Stimulated activated naive CD8-positive, alpha-beta T cell treated with anti-CD3 and anti-CD28 coated beads, Interleukin-15, amount 100 ng/mL, for 72 hours (primary cell): ENCODE results near the gene CYP26A1.
A peak's percentile ranks its signal among the peaks of the same experiment; 100 is the strongest.

Experiments used
- ATAC-seq: fragments of 150-1000 bp; cut with Tn5 transposase; 2 replicates; pipeline ENCODE4 v1.10.0; 2021; ENCODE audit warnings: mild to moderate bottlenecking, moderate library complexity
- DNase-seq, 2 donors: peaks; one replicate each; pipeline ENCODE4 v3.0.0; 2021 to 2022
- H3K27ac Mint-ChIP-seq, 2 donors: one replicate each; pipeline ENCODE4 v1.8.0; 2022; ENCODE audit warnings: mild to moderate bottlenecking in 2 of 2, mixed read lengths in 2 of 2, moderate library complexity in 2 of 2
- H3K27me3 Mint-ChIP-seq: one replicate; pipeline ENCODE4 v1.8.0; 2022; ENCODE audit warnings: mixed read lengths
- H3K4me1 Mint-ChIP-seq: one replicate; pipeline ENCODE4 v1.8.0; 2022; ENCODE audit warnings: mild to moderate bottlenecking, mixed read lengths
- H3K4me3 Mint-ChIP-seq, 2 donors: one replicate each; pipeline ENCODE4 v1.8.0; 2022; ENCODE audit warnings: mild to moderate bottlenecking in 2 of 2, mixed read lengths in 2 of 2, moderate library complexity in 1 of 2
- H3K9me3 Mint-ChIP-seq, 2 donors: one replicate each; pipeline ENCODE4 v1.8.0; 2022; ENCODE audit warnings: mixed read lengths in 2 of 2

CYP26A1 gene

DNA sequence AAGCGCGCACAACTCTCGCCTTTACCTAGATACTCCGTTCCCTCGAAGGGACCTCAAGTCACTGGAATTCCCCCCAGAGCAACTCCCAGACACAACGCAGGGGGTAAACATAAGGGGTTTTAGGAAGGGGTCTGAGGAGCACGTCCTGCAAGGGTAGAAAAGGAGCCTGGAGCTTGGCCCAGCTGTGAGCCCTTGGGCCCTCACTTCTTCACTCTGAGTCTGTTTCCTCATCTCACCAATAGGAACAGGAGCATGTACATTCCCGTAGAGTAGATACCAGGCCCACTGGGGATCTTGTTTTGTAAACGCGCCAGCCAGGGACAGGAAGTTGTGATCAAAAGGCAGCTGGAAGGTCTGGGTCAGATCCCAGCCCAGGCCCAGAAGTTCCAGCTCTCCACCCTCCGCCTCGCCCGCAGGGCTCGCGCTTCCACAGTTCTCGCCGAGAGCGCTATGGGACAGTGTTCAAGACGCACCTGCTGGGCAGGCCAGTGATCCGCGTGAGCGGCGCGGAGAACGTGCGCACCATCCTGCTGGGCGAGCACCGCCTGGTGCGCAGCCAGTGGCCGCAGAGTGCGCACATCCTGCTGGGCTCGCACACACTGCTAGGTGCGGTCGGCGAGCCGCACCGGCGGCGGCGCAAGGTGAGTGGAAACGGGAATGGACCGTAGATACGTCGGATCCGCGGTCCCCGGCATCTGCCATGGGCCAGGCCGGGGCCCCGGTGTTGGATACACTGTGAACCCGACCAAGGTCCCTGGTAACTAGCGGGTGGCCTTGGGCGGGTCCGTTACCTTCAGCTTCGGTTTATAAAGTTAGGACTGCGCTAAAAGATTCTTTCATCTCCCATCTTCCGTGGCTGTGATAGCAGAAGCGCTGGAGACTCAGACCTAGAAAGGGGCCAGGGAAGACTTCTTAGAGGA, 11.8 kb upstream of the CYP26A1 start:
- H3K4me1 Mint-ChIP-seq = peaks cover 23% of the 10 kb centered on the region
- no peaks in the 10 kb centered on the region for H3K9me3 Mint-ChIP-seq
- H3K27me3 Mint-ChIP-seq = peaks cover 72% of the 10 kb centered on the region
- peak overlapping the region in 1 of 2 donors; percentile 71 for H3K27ac Mint-ChIP-seq
- peak; percentile 55 for ATAC-seq
- peak in 1 of 2 donors; percentile 37 for DNase-seq
- peak overlapping the region; percentile 81 to 87 for H3K4me3 Mint-ChIP-seq

- no peaks in the 10 kb centered on the region for H3K9me3 Mint-ChIP-seq
- H3K27ac Mint-ChIP-seq = peak overlapping the region in 1 of 2 donors; percentile 71
- H3K4me3 Mint-ChIP-seq = peak overlapping the region; percentile 81 to 87
- peaks cover 79% of the 10 kb centered on the region for H3K27me3 Mint-ChIP-seq
- ATAC-seq (peak; percentile 85), DNase-seq (peak; percentile 61 to 63)
- peaks cover 23% of the 10 kb centered on the region for H3K4me1 Mint-ChIP-seq
Observed at GRCh38 chr10:93062514-93063143, 11.1 kb upstream of the CYP26A1 start.

DNA sequence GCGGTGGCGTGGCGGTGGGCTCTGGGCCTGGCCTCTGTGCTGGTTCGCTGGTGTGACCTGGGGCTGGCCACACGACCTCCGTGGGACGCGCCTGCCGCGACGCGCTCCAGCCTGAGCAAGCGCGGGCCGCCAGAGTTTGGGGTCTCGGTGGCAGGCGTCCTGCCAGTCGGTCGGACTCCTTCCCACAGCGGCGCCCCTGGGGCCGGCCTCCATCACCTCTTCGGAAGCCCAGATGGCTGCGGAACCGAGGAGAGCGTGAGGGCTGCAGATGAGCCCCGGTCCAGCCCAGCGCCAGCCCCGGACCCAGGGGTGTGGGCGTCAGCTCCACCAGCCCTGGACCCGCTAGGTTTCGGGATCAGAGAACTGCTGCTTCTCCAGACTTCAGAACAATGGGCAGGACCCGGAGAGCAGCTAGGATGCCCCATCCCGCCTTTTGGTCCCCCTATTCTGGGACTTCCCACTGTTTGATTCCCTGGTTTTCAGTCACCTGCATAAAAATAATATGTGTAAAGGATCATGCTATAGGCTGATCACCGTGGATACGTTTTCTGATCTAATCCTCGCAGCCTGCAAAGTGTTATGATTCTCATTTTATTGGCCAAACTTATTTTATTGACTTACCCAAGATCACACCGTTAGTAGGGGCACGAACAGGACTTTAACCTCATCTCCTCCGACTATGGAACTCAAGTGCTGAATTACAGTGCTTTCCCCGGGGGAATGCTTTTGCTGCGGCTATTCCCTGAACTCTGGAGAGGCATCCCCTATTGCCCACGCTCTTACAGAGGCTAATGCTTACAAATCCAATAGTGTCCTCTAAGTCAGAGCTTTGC, 10.3 kb upstream of the CYP26A1 start:
- ATAC-seq = no peak
- Mint-ChIP-seq H3K4me1 (peaks cover 26% of the 10 kb centered on the region), H3K27ac (no peak overlapping the region), H3K4me3 (peak overlapping the region; percentile 38 to 40), H3K27me3 (peaks cover 87% of the 10 kb centered on the region), H3K9me3 (no peaks in the 10 kb centered on the region)
- no peak for DNase-seq

DNA sequence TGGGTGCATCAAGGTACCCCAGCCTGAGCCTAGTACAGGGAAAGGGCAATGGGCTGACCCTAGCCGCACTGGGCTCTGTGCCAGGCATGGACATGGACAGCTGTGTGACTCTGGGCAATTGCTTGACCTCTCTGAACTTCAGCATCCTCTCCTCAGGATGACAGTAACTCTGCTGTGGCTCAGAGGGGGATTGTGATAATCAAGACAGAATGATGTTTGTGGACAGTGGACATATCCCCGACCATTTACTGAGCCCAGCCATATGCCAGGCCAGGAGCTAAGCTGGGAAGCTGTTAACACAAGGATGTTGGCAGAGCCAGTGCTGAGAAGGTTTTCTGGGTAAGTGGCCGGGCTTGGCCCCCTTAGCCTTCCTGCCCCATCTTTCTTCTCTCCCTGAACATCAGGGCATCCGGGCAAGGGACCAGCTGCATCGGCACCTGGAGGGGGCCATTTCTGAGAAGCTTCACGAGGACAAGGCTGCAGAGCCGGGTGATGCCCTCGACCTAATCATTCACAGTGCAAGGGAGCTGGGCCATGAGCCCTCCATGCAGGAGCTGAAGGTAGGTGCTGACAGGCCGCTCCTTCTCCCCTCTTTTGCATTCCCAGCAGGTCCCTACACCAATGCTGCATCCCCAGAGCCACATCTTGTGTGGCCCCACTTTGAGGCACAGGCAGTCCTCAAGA, 9.6 kb upstream of the CYP26A1 start:
- peaks cover 94% of the 10 kb centered on the region for H3K27me3 Mint-ChIP-seq
- no peak overlapping the region for H3K4me3 Mint-ChIP-seq
- peaks cover 32% of the 10 kb centered on the region for H3K4me1 Mint-ChIP-seq
- DNase-seq (no peak), ATAC-seq (no peak)
- H3K27ac Mint-ChIP-seq = no peak overlapping the region
- no peaks in the 10 kb centered on the region for H3K9me3 Mint-ChIP-seq

- no peak overlapping the region for H3K27ac Mint-ChIP-seq
- DNase-seq (no peak), ATAC-seq (no peak)
Observed at GRCh38 chr10:93064874-93065660, 8.6 kb upstream of the CYP26A1 start.

DNA sequence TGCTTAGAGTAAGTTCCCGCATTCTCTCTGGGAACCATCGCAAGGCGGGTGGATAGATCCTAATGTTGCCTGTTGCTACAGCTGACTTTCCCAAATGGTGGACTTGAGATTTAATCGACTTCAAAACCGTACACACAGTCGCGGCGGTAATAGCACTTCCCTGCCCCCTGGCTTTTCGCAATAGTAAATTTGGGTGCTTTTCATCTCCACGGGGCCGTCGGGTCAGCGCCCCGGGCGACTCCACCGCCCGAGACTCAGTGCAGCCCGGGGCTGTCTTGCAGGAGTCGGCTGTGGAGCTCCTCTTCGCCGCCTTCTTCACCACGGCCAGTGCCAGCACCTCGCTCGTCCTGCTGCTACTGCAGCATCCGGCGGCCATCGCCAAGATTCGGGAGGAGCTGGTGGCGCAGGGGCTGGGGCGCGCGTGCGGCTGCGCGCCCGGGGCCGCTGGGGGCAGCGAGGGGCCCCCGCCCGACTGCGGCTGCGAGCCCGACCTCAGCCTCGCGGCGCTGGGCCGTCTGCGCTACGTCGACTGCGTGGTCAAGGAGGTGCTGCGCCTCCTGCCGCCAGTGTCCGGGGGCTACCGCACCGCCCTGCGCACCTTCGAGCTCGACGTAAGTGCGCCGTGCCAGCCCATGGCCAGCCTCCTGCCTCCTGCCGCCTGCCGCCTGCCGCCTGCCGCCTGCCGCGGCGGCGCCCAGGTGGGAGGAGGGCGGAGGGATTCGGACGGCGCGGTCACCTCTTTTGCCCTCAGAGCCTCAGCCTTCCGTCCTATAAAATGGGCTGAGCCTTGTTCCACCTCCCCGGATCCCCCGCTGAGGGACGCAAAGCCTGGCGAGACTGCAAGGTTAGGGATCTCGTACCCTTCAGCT, 7.8 kb upstream of the CYP26A1 start:
- H3K27me3 Mint-ChIP-seq = peaks cover 99% of the 10 kb centered on the region
- H3K9me3 Mint-ChIP-seq = no peaks in the 10 kb centered on the region
- no peak for ATAC-seq
- no peak overlapping the region for H3K27ac Mint-ChIP-seq
- peaks cover 32% of the 10 kb centered on the region for H3K4me1 Mint-ChIP-seq
- no peak overlapping the region for H3K4me3 Mint-ChIP-seq
- no peak for DNase-seq

More at GRCh38 chr10:93064874-93065660, 8.6 kb upstream of the CYP26A1 start:
- H3K27me3 Mint-ChIP-seq = peaks cover 99% of the 10 kb centered on the region
- H3K4me1 Mint-ChIP-seq = peaks cover 32% of the 10 kb centered on the region
- no peak overlapping the region for H3K4me3 Mint-ChIP-seq
- H3K9me3 Mint-ChIP-seq = no peaks in the 10 kb centered on the region

GRCh38 chr10:93066544-93066913, 7.2 kb upstream of the CYP26A1 start:
- H3K4me1 Mint-ChIP-seq = peaks cover 29% of the 10 kb centered on the region
- no peak for DNase-seq
- ATAC-seq = no peak
- no peak overlapping the region for H3K4me3 Mint-ChIP-seq
- H3K27me3 Mint-ChIP-seq = peaks cover 99% of the 10 kb centered on the region
- no peak overlapping the region for H3K27ac Mint-ChIP-seq
- H3K9me3 Mint-ChIP-seq = no peaks in the 10 kb centered on the region

DNA sequence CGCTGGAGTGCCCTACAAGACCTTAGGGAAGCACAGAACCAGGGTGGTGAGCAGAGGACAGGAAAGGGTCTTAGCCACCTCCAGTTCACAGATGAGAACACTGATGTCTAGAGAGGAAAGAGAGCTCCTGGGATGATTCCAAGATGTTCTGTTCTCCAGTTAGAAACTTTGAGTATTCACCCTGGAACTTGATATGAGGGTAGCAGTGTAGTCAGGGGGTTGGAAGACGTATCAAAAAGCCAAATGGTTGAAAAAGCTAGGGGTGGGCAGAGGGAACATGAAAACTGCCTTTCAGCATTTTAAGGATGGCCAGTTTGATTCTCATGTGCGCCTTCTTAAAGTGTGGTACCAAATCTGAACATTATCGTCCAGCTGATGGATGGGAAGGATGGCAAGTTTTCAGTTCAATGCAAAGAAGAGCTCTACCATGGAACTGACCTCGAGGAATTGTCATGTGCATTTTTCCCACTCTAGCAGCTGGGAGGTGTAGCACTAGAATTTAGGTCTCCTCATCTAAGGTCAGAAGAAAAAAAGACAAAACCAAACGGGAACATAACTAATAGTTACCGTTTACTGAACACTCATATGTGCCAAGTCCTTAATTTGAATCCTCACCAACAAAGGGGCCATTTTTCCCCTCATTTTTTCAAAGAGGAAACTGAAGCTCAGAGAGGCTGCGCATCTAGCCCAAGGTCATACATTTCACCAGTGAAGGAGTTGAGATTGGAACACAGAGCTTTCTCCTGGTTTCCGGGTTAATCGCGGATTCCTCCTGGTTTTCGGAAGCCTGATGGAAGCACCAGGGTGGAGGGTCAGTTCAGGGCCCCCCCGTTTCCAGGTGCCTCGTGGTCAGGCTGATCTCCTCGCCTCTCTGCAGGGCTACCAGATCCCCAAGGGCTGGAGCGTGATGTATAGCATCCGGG, 6.0 kb upstream of the CYP26A1 start:
- no peak for DNase-seq
- Mint-ChIP-seq H3K27ac (no peak overlapping the region), H3K4me3 (no peak overlapping the region)

DNA sequence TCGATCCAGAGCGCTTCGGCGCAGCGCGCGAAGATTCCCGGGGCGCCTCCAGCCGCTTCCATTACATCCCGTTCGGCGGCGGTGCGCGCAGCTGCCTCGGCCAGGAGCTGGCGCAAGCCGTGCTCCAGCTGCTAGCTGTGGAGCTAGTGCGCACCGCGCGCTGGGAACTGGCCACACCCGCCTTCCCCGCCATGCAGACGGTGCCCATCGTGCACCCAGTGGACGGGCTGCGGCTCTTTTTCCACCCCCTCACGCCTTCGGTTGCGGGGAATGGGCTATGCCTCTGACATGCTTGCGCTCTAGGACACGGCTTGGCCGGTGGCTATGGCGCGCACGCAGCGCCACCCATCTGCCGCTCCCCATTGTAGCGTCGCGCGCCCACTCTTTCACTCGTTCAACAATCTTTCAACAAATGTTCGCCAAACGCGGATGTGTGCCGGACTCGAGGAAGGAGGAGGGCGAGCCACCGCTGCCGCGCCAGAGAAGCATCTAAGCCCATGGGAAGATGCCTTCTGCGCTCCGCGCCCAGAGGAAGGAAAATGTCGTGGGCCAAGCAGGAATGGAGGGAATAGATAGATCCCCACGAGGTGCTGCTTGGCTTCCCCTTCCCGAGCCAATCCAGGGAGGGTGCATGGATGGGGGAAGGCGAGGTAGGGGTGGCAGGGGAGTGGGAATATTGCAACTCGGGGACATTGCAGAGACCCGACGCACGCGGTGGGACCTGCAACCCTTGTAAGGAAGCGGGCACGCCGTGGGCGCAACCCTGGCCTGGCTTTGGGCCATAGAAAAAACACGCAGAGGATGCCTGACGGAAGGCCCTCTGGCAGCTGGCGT, 5.1 kb upstream of the CYP26A1 start:
- H3K27ac Mint-ChIP-seq = no peak overlapping the region
- peak in 1 of 2 donors; percentile 27 for DNase-seq

More for the DNA sequence above, 6.0 kb upstream of the CYP26A1 start:
- peaks cover 29% of the 10 kb centered on the region for H3K4me1 Mint-ChIP-seq
- H3K9me3 Mint-ChIP-seq = no peaks in the 10 kb centered on the region
- no peak for ATAC-seq
- H3K27me3 Mint-ChIP-seq = peaks cover 99% of the 10 kb centered on the region

GRCh38 chr10:93069245-93069561, 4.5 kb upstream of the CYP26A1 start:
- ATAC-seq = no peak
- no peak for DNase-seq
- H3K4me1 Mint-ChIP-seq = peaks cover 36% of the 10 kb centered on the region
- no peak overlapping the region for H3K4me3 Mint-ChIP-seq
- no peak overlapping the region for H3K27ac Mint-ChIP-seq
- no peaks in the 10 kb centered on the region for H3K9me3 Mint-ChIP-seq
- H3K27me3 Mint-ChIP-seq = peaks cover 99% of the 10 kb centered on the region

More for the DNA sequence above, 5.1 kb upstream of the CYP26A1 start:
- no peak for ATAC-seq
- no peaks in the 10 kb centered on the region for H3K9me3 Mint-ChIP-seq
- peaks cover 99% of the 10 kb centered on the region for H3K27me3 Mint-ChIP-seq
- peaks cover 33% of the 10 kb centered on the region for H3K4me1 Mint-ChIP-seq
- peak overlapping the region in 1 of 2 donors; percentile 2 for H3K4me3 Mint-ChIP-seq

GRCh38 chr10:93070378-93071176, 3.1 kb upstream of the CYP26A1 start:
- Mint-ChIP-seq H3K4me1 (peaks cover 45% of the 10 kb centered on the region), H3K9me3 (no peaks in the 10 kb centered on the region), H3K4me3 (no peak overlapping the region), H3K27me3 (peaks cover 99% of the 10 kb centered on the region), H3K27ac (no peak overlapping the region)
- ATAC-seq (no peak), DNase-seq (no peak)

DNA sequence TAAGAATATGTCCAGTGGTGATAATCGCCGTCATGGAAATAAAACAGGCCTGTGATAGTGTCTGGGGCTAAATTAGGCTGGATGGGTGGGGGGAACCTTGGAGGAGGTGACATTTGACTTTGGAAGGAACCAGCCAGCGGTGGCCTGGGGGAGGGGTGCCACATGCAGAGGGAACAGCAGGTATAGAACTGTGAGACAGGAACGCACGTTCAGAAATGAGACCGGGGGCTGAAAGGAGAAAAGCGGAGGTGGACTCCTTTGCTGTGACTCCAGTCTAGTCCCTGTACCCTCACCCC, 2.6 kb upstream of the CYP26A1 start:
- Mint-ChIP-seq H3K27ac (no peak overlapping the region), H3K4me1 (peaks cover 48% of the 10 kb centered on the region), H3K4me3 (no peak overlapping the region), H3K27me3 (peaks cover 99% of the 10 kb centered on the region), H3K9me3 (no peaks in the 10 kb centered on the region)
- ATAC-seq = no peak
- no peak for DNase-seq
